ENCODE measurements around the gene DOCK9. TPM values are rescaled to one million over a fixed set of nuclear protein-coding genes. Genes with fewer than 3 reads are reported as not detected.

Gene DOCK9
- total RNA-seq, 1 experiment from 2014 or later = 4.5 TPM

DNA sequence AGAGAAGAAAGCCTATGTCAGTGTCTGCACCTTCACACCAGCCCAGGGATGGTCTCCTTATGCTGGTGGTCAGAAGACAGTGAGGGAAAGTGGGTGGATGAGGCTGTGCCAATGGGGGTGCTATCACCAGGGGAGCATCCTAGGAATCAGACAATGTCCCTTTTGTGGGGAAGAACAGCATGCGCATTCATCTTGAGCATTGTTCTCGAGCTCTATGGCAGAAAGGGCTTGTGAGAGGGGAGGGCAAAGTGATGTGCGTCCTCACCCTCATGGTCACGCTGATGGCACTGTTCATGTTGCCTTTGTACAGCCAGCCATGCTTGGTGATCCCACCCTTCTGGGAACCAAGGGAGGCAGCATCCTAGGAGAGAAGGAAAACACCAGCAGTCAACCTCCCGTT is 56.1 kb downstream of the DOCK9 start:
- H3K27ac ChIP-seq (ENCODE audit: low read depth, low read length, poor library complexity, severe bottlenecking) = no peak overlapping the region
- H3K4me3 ChIP-seq (ENCODE audit: low read depth, low read length, poor library complexity, severe bottlenecking) = no peak overlapping the region
- TF ChIP-seq EZH2 (IDR thresholded peaks at IDR 0.05; ENCODE audit: borderline replicate concordance, low read depth, low read length, poor library complexity, severe bottlenecking) (no peak), CTCF (conservative IDR thresholded peaks at IDR 0.05; ENCODE audit: low read depth, low read length) (no peak)
- intact Hi-C loops (cut with micrococcal nuclease; ENCODE audit: unreplicated experiment) = no loop called here
- ChIA-PET POLR2A (ENCODE audit: low non-redundant PET) (no interaction called here), CTCF (no interaction called here)
- no peaks in the 10 kb centered on the region for H3K36me3 ChIP-seq (ENCODE audit: insufficient read depth, low read length, poor library complexity, severe bottlenecking)
- no peaks in the 10 kb centered on the region for H3K4me1 ChIP-seq (ENCODE audit: insufficient read depth, low read length, poor library complexity, severe bottlenecking)
- H3K9me3 ChIP-seq (ENCODE audit: low read depth, low read length, poor library complexity, severe bottlenecking) = no peaks in the 10 kb centered on the region
- BruUV-seq (replicated peaks) = no TSS peak
- H3K27me3 ChIP-seq (replicated peaks; ENCODE audit: insufficient read depth, low read depth, low read length, poor library complexity) = no peaks in the 10 kb centered on the region
- no peak for DNase-seq (ENCODE audit: low spot score)

DNA sequence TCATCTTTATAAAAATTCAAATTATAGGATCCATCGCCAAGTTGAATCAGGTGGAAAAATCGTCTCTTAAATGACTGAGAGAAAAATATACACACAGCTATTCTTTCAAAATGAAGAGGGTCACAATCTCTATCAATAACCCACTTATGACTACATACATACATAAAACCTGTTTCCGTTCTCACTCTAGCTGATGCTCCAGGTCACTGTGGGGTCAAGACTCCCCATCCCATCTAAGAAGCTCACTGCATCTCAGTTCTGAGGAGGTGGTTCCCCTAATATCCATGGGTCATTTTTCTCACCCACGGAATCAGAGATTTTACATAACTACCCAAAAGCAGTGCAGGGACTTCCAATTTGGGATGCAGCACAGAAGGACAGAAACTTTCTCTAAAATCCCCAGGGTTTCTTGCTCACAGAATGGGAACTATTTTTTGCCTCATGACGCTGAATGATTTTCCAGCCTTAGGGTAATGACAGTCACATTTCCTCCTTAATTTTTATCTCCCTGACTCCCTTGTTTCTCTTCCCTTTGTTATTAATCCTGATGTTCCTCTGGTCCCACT is 56.8 kb downstream of the DOCK9 start:
- Histone ChIP-seq H3K4me3 (ENCODE audit: low read depth, low read length, poor library complexity, severe bottlenecking) (no peak overlapping the region), H3K9me3 (ENCODE audit: low read depth, low read length, poor library complexity, severe bottlenecking) (no peaks in the 10 kb centered on the region), H3K27ac (ENCODE audit: low read depth, low read length, poor library complexity, severe bottlenecking) (no peak overlapping the region), H3K36me3 (ENCODE audit: insufficient read depth, low read length, poor library complexity, severe bottlenecking) (no peaks in the 10 kb centered on the region), H3K4me1 (ENCODE audit: insufficient read depth, low read length, poor library complexity, severe bottlenecking) (no peaks in the 10 kb centered on the region), H3K27me3 (replicated peaks; ENCODE audit: insufficient read depth, low read depth, low read length, poor library complexity) (no peaks in the 10 kb centered on the region)
- TF ChIP-seq EZH2 (IDR thresholded peaks at IDR 0.05; ENCODE audit: borderline replicate concordance, low read depth, low read length, poor library complexity, severe bottlenecking) = no peak
- TF ChIP-seq CTCF (conservative IDR thresholded peaks at IDR 0.05; ENCODE audit: low read depth, low read length) = no peak
- ChIA-PET POLR2A (ENCODE audit: low non-redundant PET) (no interaction called here), CTCF (no interaction called here)
- BruUV-seq (replicated peaks) = no TSS peak
- DNase-seq (ENCODE audit: low spot score) = no peak
- intact Hi-C loops (cut with micrococcal nuclease; ENCODE audit: unreplicated experiment) = no loop called here

DNA sequence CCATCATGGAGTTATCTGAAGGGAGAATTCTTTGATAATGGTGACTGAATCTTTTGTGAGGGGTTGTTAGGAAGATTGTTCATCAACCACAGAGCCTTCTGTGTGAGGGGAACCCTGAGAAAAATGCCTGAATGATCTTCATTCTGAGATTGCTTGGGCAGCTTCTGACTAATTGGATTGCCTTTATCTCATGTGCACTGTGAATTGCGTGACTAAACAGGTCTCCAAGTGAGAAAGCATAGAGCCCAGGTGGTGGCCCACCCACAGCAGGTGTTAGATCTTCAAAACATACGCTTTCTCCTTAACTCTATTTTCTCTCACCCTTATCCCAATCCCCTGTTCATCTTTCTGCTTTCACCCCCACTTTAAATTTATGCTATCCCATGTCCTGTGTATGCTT is 58.3 kb downstream of the DOCK9 start:
- Histone ChIP-seq H3K4me3 (ENCODE audit: low read depth, low read length, poor library complexity, severe bottlenecking) (no peak overlapping the region), H3K4me1 (ENCODE audit: insufficient read depth, low read length, poor library complexity, severe bottlenecking) (no peaks in the 10 kb centered on the region), H3K27ac (ENCODE audit: low read depth, low read length, poor library complexity, severe bottlenecking) (no peak overlapping the region), H3K36me3 (ENCODE audit: insufficient read depth, low read length, poor library complexity, severe bottlenecking) (no peaks in the 10 kb centered on the region), H3K27me3 (replicated peaks; ENCODE audit: insufficient read depth, low read depth, low read length, poor library complexity) (no peaks in the 10 kb centered on the region), H3K9me3 (ENCODE audit: low read depth, low read length, poor library complexity, severe bottlenecking) (no peaks in the 10 kb centered on the region)
- POLR2A ChIA-PET (ENCODE audit: low non-redundant PET) = no interaction called here
- CTCF ChIA-PET = no interaction called here
- intact Hi-C loops (cut with micrococcal nuclease; ENCODE audit: unreplicated experiment) = no loop called here
- DNase-seq (ENCODE audit: low spot score) = no peak
- BruUV-seq (replicated peaks) = no TSS peak
- TF ChIP-seq EZH2 (IDR thresholded peaks at IDR 0.05; ENCODE audit: borderline replicate concordance, low read depth, low read length, poor library complexity, severe bottlenecking) (no peak), CTCF (conservative IDR thresholded peaks at IDR 0.05; ENCODE audit: low read depth, low read length) (no peak)

Measured in A673 (cell line).